K562 (cell line): ENCODE results near the gene FITM1. TPM values are rescaled to one million over a fixed set of nuclear protein-coding genes. Genes with fewer than 3 reads are reported as not detected.

ENCODE experiments used
- BACH1 ChIP-seq: fragments of 200-800 bp; sonication (Bioruptor generic); IDR thresholded peaks from 2 replicates; pipeline ENCODE4 v1.6.1; 2016; ENCODE audit warnings: missing genetic modification characterization, missing compliant biosample characterization
- DACH1 ChIP-seq: fragments of 450-650 bp; IDR thresholded peaks from 2 replicates; pipeline ENCODE4 v1.6.1; 2018; ENCODE audit not compliant: partially characterized antibody
- DPF2 ChIP-seq: fragments of 450-650 bp; IDR thresholded peaks from 2 replicates; pipeline ENCODE4 v1.6.1; 2016
- EGR1 ChIP-seq: fragments of 450-650 bp; conservative IDR thresholded peaks from 2 replicates; pipeline ENCODE4 v1.6.1; 2017; ENCODE audit warnings: mild to moderate bottlenecking
- FOXP1 ChIP-seq: sonication (generic); formaldehyde crosslinking; IDR thresholded peaks from 2 replicates; pipeline ENCODE4 v1.8.0; 2022; ENCODE audit warnings: mild to moderate bottlenecking, missing genetic modification reagents
- HDAC8 ChIP-seq: fragments of 450-650 bp; IDR thresholded peaks from 2 replicates; pipeline ENCODE4 v1.6.1; 2016; ENCODE audit warnings: mild to moderate bottlenecking, missing genetic modification characterization, moderate library complexity, missing compliant biosample characterization
- HNRNPK ChIP-seq: fragments of 200-400 bp; formaldehyde crosslinking; IDR thresholded peaks from one replicate; pipeline ENCODE4 v1.6.1; 2018; ENCODE audit warnings: mild to moderate bottlenecking, low read depth, low read length; ENCODE audit not compliant: poor library complexity, severe bottlenecking
- HSF4 ChIP-seq: fragments of 250-450 bp; sonication (Bioruptor Pico); IDR thresholded peaks from 2 replicates; pipeline ENCODE4 v2.1.2; 2022; ENCODE audit warnings: mild to moderate bottlenecking, moderate library complexity, borderline replicate concordance
- JUND ChIP-seq, 2 experiments: IDR thresholded peaks; 2 replicates in 1 of 2; 3 replicates in 1 of 2; pipeline ENCODE4 v1.6.1; 2011; ENCODE audit warnings: borderline replicate concordance in 2 of 2, low read depth in 2 of 2, low read length in 2 of 2, improper control_type of control experiment in 1 of 2, missing biosample characterization in 1 of 2, missing genetic modification characterization in 1 of 2, missing genetic modification reagents in 1 of 2
- MAFG ChIP-seq: fragments of 450-650 bp; conservative IDR thresholded peaks from 2 replicates; pipeline ENCODE4 v1.6.1; 2016; ENCODE audit warnings: missing genetic modification characterization, missing compliant biosample characterization
- MBD2 ChIP-seq: sonication (generic); IDR thresholded peaks from 2 replicates; pipeline ENCODE4 v1.6.1; 2016; ENCODE audit warnings: low read depth, borderline replicate concordance
- MIER1 ChIP-seq: fragments of 450-650 bp; IDR thresholded peaks from 2 replicates; pipeline ENCODE4 v1.6.1; 2016; ENCODE audit warnings: antibody characterized with exemption, mild to moderate bottlenecking, low read depth
- NCOA1 ChIP-seq: fragments of 450-650 bp; IDR thresholded peaks from 2 replicates; pipeline ENCODE4 v1.6.1; 2016; ENCODE audit warnings: low read depth
- NR2C2 ChIP-seq, 2 experiments: fragments of 200-800 bp in 1 of 2; sonication (Bioruptor generic) in 1 of 2; sonication (generic) in 1 of 2; formaldehyde crosslinking in 1 of 2; IDR thresholded peaks; 2 replicates each; pipeline versions ENCODE4 v1.6.1 to v1.8.0; 2016 to 2022; ENCODE audit warnings: mild to moderate bottlenecking in 1 of 2, missing compliant biosample characterization in 1 of 2, missing genetic modification characterization in 1 of 2, missing genetic modification reagents in 1 of 2
- SMARCA5 ChIP-seq: fragments of 450-650 bp; IDR thresholded peaks from 2 replicates; pipeline ENCODE4 v1.6.1; 2016
- TAF7 ChIP-seq: fragments of 450-650 bp; IDR thresholded peaks from 2 replicates; pipeline ENCODE4 v1.6.1; 2016; ENCODE audit warnings: missing genetic modification characterization, missing compliant biosample characterization
- TAL1 ChIP-seq: fragments of 450-650 bp; IDR thresholded peaks from 2 replicates; pipeline ENCODE4 v1.6.1; 2016; ENCODE audit warnings: mild to moderate bottlenecking
- THRAP3 ChIP-seq: fragments of 450-650 bp; IDR thresholded peaks from 2 replicates; pipeline ENCODE4 v1.6.1; 2016; ENCODE audit warnings: mild to moderate bottlenecking, inconsistent platforms, borderline replicate concordance
- YY1 ChIP-seq, 3 experiments: IDR thresholded peaks; 2 replicates each; pipeline ENCODE4 v1.6.1; 2011; ENCODE audit warnings: low read length in 2 of 3, mild to moderate bottlenecking in 2 of 3, moderate library complexity in 2 of 3, borderline replicate concordance in 1 of 3, control low read depth in 1 of 3, low read depth in 1 of 3; ENCODE audit not compliant: insufficient read depth in 3 of 3, insufficient replicate concordance in 2 of 3, control insufficient read depth in 1 of 3, insufficient read length in 1 of 3; ENCODE audit errors: extremely low read depth in 1 of 3
- ZNF174 ChIP-seq: fragments of 250-450 bp; sonication (Bioruptor Pico); IDR thresholded peaks from 2 replicates; pipeline ENCODE4 v1.4.0; 2020; ENCODE audit warnings: mild to moderate bottlenecking
- ZNF263 ChIP-seq: sonication (generic); formaldehyde crosslinking; IDR thresholded peaks from 2 replicates; pipeline ENCODE4 v1.8.0; 2022; ENCODE audit warnings: mild to moderate bottlenecking, missing genetic modification reagents, borderline replicate concordance
- ZNF354B ChIP-seq: fragments of 250-450 bp; sonication (Bioruptor Pico); IDR thresholded peaks from 2 replicates; pipeline ENCODE4 v1.4.0; 2020
- ZSCAN32 ChIP-seq: fragments of 450-650 bp; formaldehyde crosslinking; IDR thresholded peaks from 2 replicates; pipeline ENCODE4 v1.4.0; 2020; ENCODE audit warnings: mild to moderate bottlenecking, moderate library complexity
- polyA plus RNA-seq, 8 experiments: library from polyadenylated mRNA; depleted of rRNA in 4 of 8; stranded (reverse) in 5 of 8; unstranded in 3 of 8; fragments of >200 nt; fragmentation: Nextera tagmentation in 2 of 8; fragmentation: Illumina TruSeq in 1 of 8; extraction: Ambion mirVana in 2 of 8; extraction: Trizol in 1 of 8; gene quantifications; 2 replicates each; pipeline versions ENCODE4 v1.2.1 to v1.2.3, GENCODE V29; 2011 to 2014; ENCODE audit warnings: inconsistent platforms in 1 of 8, missing spikeins in 1 of 8
- total RNA-seq, 7 experiments: library from RNA; depleted of rRNA in 6 of 7; stranded (reverse); fragments of >200 nt in 6 of 7; fragmentation: Illumina TruSeq in 2 of 7; extraction: Trizol in 2 of 7; gene quantifications; 2 replicates each; pipeline versions ENCODE4 v1.2.1 to v1.2.3, GENCODE V29; 2011 to 2021; ENCODE audit warnings: low replicate concordance in 1 of 7
- TF ChIP-seq, protein P1 (sequence below): fragments of 150-350 bp; conservative IDR thresholded peaks from 2 replicates; pipeline ENCODE4 v1.6.1; 2014; ENCODE audit warnings: low read length
- TF ChIP-seq, protein P2 (sequence below): fragments of 200-800 bp; sonication (Bioruptor generic); IDR thresholded peaks from 2 replicates; pipeline ENCODE4 v1.6.1; 2017; ENCODE audit warnings: missing genetic modification characterization, missing compliant biosample characterization

FITM1 gene
- total and polyA plus RNA-seq, 9 of the 15 experiments (the other 6 are each of a cell fraction or from before 2014, with no cell fraction given) = 0.09 to 0.20 TPM; not detected in 7

- no peak for TF ChIP-seq NR2C2 (CRISPR knock-in tag; IDR thresholded peaks at IDR 0.05)
- peak; percentile 16; the same call in 1 of the 2 replicates for TF ChIP-seq NR2C2 (tag; IDR thresholded peaks at IDR 0.05)
- no peak for TF ChIP-seq ZNF263 (CRISPR knock-in tag)
- no peak for TF ChIP-seq HDAC8 (tag)
- TF ChIP-seq DACH1 = no peak
- TF ChIP-seq, protein P1, sequence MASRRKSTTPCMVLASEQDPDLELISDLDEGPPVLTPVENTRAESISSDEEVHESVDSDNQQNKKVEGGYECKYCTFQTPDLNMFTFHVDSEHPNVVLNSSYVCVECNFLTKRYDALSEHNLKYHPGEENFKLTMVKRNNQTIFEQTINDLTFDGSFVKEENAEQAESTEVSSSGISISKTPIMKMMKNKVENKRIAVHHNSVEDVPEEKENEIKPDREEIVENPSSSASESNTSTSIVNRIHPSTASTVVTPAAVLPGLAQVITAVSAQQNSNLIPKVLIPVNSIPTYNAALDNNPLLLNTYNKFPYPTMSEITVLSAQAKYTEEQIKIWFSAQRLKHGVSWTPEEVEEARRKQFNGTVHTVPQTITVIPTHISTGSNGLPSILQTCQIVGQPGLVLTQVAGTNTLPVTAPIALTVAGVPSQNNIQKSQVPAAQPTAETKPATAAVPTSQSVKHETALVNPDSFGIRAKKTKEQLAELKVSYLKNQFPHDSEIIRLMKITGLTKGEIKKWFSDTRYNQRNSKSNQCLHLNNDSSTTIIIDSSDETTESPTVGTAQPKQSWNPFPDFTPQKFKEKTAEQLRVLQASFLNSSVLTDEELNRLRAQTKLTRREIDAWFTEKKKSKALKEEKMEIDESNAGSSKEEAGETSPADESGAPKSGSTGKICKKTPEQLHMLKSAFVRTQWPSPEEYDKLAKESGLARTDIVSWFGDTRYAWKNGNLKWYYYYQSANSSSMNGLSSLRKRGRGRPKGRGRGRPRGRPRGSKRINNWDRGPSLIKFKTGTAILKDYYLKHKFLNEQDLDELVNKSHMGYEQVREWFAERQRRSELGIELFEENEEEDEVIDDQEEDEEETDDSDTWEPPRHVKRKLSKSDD = no peak
- TF ChIP-seq HNRNPK = no peak
- no peak for TF ChIP-seq ZNF174
- no peak for TF ChIP-seq NCOA1
- no peak for TF ChIP-seq MIER1
- TF ChIP-seq SMARCA5 = no peak
- TF ChIP-seq ZSCAN32 (CRISPR knock-in tag) = no peak
- TF ChIP-seq BACH1 (tag) = no peak
- peak; percentile 47; the same call in 1 of the 2 replicates for TF ChIP-seq FOXP1
- no peak for TF ChIP-seq HSF4 (CRISPR knock-in tag)
- no peak for TF ChIP-seq JUND (IDR thresholded peaks at IDR 0.05; ENCODE audit: borderline replicate concordance, low read depth, low read length)
- TF ChIP-seq JUND (tag; IDR thresholded peaks at IDR 0.05; ENCODE audit: borderline replicate concordance, low read depth, low read length) = no peak
- no peak for TF ChIP-seq TAF7 (tag)
- no peak for TF ChIP-seq EGR1
- TF ChIP-seq THRAP3 = no peak
- TF ChIP-seq YY1 (IDR thresholded peaks at IDR 0.05; ENCODE audit: borderline replicate concordance in 1 of 3, control insufficient read depth in 1 of 3, extremely low read depth in 1 of 3, insufficient read depth in 3 of 3, insufficient read length in 1 of 3, insufficient replicate concordance in 2 of 3, low read depth in 1 of 3, low read length in 2 of 3) = no peak
- no peak for TF ChIP-seq DPF2
- no peak for TF ChIP-seq TAL1
- no peak for TF ChIP-seq ZNF354B
- TF ChIP-seq MAFG (tag) = no peak
- TF ChIP-seq, protein P2, sequence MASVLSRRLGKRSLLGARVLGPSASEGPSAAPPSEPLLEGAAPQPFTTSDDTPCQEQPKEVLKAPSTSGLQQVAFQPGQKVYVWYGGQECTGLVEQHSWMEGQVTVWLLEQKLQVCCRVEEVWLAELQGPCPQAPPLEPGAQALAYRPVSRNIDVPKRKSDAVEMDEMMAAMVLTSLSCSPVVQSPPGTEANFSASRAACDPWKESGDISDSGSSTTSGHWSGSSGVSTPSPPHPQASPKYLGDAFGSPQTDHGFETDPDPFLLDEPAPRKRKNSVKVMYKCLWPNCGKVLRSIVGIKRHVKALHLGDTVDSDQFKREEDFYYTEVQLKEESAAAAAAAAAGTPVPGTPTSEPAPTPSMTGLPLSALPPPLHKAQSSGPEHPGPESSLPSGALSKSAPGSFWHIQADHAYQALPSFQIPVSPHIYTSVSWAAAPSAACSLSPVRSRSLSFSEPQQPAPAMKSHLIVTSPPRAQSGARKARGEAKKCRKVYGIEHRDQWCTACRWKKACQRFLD (CRISPR knock-in tag) = no peak; the same call in 1 of the 2 replicates
- no peak for TF ChIP-seq MBD2
Measured at GRCh38 chr14:24080888-24081738, 49.3 kb upstream of the FITM1 start (continued).
